Astrocyte of the hippocampus (primary cell): ENCODE results near the gene AHSP.
"Not testable (repeated sequence)": the region's sequence is repeated elsewhere in the genome, so short reads cannot be mapped to it uniquely, and the experiment has no call there.

Experiments used
- DNase-seq: peaks from one replicate; pipeline ENCODE4 v3.0.0; 2011; ENCODE audit warnings: low read depth, low spot score

Gene AHSP, protein sequence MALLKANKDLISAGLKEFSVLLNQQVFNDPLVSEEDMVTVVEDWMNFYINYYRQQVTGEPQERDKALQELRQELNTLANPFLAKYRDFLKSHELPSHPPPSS

DNA sequence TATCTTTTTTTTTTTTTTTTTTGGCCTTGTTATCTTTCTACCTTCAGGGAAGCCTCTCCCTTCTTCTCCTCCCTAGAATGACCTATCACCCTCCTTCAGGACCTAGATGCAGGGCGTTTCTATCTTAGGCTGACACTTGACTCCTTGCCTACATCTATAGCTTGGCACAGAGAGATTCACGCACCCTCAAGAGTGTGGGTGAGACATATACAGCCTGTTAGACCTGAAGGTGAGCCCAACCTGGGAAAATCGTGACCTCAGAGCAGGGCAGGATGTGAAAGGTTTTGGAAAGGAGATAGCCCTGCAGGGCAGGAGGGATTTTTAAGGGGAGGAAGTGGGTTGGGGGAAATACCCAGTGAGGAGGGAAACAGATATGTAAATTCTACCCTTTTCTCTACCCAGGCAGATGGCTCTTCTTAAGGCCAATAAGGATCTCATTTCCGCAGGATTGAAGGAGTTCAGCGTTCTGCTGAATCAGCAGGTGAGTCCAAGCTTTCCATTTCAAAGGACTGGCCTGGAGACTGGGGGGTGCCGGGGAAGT, at the start of gene AHSP:
AHSP (plus strand) TSS at position 167 of the 541 bp plus-strand sequence; CDS start at position 407, 240 bp downstream.
- no peak for DNase-seq

- no peak for DNase-seq
Observed at GRCh38 chr16:31478956-31479355, 48.7 kb upstream of the AHSP start.

GRCh38 chr16:31479751-31480150, 47.9 kb upstream of the AHSP start:
- no peak for DNase-seq

- DNase-seq, result no peak
Observed at GRCh38 chr16:31480851-31481536, 46.7 kb upstream of the AHSP start.

DNA sequence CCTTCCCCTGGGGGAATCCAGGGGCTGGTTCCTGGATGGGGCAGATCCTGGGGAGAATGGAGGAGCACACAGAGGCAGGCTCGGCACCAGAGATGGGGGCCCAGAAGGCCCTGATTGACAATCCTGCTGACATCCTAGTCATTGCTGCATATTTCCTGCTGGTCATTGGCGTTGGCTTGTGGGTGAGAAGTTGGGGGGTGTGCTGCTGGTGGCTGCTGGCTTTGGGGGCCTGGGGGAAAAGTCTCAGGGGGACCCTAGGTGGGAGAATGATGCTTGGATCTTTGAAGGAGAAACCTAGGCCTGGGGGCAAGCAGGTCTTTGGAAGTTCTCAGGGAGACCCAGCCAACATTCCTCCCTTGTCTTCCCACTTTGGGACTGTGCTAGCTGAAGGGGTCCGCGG, 44.6 kb upstream of the AHSP start, which contains the start of gene SLC5A2:
SLC5A2 (plus strand) TSS at position 43 of the 400 bp plus-strand sequence; CDS start at position 57, 14 bp downstream.
- DNase-seq, result no peak

- not testable (repeated sequence) for DNase-seq
Observed at GRCh38 chr16:31484048-31484447, 43.7 kb upstream of the AHSP start.

DNA sequence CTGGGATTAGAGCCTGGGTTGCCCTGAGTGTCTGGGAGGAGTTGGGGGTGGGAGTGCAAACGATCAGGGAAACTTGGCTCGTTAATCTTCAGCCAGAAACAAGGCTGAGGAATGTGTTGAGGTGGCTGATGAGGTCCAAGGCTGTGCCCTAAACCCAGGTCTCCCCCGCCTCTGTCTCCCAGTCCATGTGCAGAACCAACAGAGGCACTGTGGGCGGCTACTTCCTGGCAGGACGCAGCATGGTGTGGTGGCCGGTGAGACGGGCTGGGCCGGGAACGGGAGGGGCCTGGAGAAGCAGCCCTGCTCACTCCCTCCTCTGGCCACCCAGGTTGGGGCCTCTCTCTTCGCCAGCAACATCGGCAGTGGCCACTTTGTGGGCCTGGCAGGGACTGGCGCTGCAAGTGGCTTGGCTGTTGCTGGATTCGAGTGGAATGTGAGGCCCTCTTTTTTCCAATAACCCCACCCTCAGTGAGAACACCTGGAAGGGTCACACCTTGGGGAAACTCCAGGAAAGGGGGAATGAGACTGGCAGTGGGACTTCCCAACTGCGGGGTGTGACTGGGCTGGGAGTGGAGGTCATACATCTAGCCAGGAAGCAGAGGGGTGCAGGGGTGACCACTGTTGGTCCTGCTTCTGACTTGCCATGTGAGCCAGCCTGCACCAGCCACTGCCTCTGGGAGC, 43.1 kb upstream of the AHSP start:
- DNase-seq, result peak; percentile 44

DNA sequence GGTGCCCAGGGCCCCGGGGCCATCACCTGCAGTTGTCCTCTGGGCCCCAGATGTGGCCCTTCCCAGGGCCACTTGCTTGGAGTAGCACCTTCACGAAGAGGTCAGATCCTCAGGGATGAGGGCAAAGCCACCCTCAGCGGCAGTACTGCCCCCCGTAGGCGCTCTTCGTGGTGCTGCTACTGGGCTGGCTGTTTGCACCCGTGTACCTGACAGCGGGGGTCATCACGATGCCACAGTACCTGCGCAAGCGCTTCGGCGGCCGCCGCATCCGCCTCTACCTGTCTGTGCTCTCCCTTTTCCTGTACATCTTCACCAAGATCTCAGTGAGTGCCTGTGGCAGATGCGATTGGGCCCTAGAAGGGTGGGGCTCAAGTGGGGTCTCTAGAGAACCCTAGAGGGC, 42.1 kb upstream of the AHSP start:
- DNase-seq, result no peak

DNA sequence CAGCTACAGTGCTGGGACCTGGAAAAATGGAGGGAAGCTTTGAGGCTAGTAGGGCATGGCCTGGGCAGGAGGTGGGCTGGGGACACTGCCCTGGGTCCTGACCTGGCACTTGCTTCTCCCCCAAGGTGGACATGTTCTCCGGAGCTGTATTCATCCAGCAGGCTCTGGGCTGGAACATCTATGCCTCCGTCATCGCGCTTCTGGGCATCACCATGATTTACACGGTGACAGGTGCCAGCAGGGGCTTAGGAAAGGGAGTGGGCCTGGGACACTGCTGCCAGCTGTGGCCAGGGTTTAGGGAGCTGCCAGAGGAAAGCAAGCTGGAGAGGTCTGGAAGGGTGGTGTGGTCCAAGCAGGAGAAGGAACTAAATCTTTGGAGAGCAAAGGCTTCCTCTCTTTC, 41.7 kb upstream of the AHSP start:
- DNase-seq, result no peak

GRCh38 chr16:31487071-31487719, 40.5 kb upstream of the AHSP start:
- DNase-seq, result no peak

- peak; percentile 60 for DNase-seq
Observed at GRCh38 chr16:31487720-31488467, 39.8 kb upstream of the AHSP start.

DNA sequence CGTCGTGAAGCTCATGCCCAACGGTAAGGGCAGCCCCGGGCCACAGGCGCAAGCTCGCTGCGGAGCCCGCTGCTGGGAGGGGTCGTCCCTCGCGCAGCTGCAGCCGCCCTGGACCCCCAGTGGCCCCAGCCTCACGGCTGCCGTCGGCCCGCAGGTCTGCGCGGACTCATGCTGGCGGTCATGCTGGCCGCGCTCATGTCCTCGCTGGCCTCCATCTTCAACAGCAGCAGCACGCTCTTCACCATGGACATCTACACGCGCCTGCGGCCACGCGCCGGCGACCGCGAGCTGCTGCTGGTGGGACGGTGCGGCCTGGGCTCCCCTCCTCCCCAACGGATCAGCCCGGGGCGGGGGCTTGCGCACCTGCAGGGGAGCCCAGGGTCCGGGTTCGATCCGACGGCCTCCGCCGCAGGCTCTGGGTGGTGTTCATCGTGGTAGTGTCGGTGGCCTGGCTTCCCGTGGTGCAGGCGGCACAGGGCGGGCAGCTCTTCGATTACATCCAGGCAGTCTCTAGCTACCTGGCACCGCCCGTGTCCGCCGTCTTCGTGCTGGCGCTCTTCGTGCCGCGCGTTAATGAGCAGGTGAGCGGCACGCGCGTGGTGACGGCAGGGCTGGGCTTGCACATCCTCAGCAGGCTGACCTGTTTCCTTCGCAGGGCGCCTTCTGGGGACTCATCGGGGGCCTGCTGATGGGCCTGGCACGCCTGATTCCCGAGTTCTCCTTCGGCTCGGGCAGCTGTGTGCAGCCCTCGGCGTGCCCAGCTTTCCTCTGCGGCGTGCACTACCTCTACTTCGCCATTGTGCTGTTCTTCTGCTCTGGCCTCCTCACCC, 39.0 kb upstream of the AHSP start:
- DNase-seq, result peak; percentile 52

- no peak for DNase-seq
Observed at GRCh38 chr16:31489298-31489564, 38.5 kb upstream of the AHSP start.

DNA sequence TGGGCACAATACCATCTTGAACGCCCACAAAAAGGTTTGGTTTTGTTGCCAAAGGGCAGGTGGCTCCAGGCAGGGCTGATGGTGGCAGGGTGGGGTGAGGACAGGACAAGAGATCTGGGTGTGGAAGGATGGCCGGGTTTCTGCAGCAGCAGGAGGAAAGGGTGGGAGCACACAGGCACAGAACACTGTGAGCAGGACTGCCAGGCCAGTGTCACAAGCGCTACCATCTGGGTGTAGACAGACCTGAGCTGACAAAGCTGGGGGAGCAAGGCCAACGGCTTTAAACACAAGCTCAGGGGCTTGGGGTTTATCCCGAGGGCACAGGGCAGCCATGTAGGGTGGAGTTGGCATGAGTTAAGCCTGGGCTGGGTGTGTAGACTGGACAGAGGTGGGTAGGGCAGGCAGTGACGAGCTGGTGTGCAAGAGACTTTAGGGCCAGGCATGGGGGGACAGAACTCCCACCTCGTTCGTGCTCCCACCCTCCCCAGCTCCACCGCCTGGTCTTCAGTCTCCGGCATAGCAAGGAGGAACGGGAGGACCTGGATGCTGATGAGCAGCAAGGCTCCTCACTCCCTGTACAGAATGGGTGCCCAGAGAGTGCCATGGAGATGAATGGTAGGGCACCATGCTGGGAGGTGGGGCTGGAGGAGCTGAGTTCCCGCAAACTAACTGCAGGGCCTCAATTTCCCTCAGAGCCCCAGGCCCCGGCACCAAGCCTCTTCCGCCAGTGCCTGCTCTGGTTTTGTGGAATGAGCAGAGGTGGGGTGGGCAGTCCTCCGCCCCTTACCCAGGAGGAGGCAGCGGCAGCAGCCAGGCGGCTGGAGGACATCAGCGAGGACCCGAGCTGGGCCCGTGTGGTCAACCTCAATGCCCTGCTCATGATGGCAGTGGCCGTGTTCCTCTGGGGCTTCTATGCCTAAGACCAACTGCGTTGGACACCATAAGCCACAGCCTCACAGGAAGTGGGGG, 37.8 kb upstream of the AHSP start:
- no peak for DNase-seq

DNA sequence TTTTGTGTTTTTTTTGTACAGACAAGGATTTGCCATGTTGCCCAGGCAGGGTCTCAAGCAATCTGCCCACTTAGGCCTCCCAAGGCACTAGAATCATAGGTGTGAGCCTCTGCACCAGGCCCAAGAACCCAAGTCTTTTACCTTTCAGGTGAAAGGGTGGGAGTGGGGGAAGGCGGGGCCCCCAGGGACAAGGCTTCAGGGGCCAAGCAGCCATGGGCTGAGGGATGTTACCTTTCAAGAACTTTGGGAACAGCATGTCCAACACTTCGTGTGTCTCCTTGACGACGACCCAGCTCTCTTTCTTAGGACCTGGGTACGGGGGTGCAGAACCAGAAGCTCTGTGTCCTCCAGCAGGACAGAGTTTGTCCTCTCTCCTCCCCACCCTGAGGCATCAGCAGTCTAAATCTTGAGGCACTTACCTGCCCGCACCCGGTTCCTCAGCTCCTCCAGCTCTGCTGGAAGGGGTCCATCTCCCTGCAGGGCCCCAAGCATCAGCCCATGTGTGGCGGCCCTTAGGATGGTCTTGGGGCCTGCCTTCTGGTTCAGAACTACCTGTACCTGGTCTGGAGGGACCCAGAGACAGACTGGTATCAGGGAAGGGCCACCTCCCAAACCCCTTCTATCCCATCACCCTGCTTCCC, 35.8 kb upstream of the AHSP start:
- DNase-seq, result no peak

DNA sequence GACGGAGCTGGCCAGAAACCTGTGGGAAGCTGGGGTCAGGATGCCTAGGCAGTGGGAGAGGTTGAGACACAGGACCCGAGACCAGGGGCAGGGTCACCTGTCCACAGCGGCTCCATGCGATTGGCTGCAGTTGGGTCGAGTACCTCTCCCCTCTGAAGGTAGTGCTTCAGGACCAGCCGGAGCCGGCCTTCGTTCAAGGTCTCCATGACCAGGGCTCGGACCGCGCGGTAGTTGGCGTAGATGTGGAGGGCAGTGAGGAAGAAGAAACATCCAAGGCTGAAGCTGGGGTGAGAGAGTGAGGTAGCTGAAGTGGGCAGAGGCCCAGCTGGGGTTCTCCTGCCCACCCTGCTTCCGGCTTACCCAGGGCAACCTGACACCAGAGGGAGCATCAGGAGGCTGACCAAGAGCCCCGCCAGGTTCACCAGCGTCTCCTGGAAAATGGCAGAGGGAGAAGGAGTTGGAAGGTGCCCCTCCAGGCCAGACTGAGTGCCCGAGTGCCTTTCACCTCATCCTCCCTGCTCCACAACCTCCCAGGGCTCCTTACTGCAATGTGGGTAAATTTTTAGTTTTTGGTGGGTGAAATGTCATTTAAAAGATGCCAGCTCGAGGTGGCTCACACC, 34.1 kb upstream of the AHSP start:
- no peak for DNase-seq

GRCh38 chr16:31496670-31497069, 31.0 kb upstream of the AHSP start:
- no peak for DNase-seq

- DNase-seq, result no peak
Observed at GRCh38 chr16:31498493-31498892, 29.2 kb upstream of the AHSP start.

DNA sequence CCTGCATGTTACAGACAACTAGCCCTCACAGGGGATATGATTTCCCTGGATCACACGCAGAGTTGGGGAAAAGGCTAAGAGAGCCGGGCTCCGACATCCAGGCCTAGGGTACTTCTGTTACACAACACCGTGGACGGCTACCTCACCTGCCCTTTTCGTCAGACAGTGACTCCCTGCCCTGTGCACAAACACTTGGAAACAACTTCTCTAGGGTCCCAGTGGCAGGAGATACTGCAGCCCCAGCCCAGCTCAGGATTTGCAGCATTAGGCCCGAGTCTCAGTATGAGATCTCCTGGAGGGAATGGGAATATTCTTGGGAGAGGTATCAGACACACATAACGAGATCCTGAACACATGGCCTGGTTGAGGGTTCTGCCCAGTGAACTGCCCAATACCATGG, 27.8 kb upstream of the AHSP start:
- DNase-seq, result no peak
